ENCODE data around the gene CBLB. TPM values are rescaled to one million over a fixed set of nuclear protein-coding genes. Genes with fewer than 3 reads are reported as not detected.

The CBLB gene
- total and polyA plus RNA-seq, 4 donors = 3.1 to 22.8 (median 9.8) TPM

DNA sequence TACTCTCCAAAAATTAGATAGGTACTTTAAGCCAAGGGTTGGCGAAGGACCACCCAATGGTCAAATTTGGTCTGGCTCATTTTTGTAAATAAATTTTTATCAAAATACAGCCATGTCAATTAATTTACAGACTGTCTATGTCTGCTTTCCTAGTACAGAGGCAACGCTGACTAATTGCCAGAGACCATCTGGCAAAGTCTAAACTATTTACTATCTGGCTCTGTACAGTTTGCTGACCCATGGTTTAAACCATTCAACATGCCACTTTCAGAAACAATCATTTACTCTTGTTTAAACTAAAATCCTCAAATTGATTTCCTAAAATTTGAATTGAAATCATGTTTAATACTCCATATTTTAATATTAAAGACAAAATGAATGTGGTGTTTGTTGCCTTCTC is 25.9 kb downstream of the CBLB start:
- no peak for DNase-seq (ENCODE audit: low spot score)
- Histone ChIP-seq H3K4me1 (ENCODE audit: control insufficient read depth in 4 of 4, insufficient read depth in 4 of 4, low read length in 3 of 4) (peaks cover 4 to 20% (median 7%) of the 10 kb centered on the region in 4 donors), H3K36me3 (ENCODE audit: control insufficient read depth in 4 of 4, insufficient read depth in 3 of 4, low read depth in 1 of 4, low read length in 3 of 4) (no peaks in the 10 kb centered on the region), H3K27me3 (ENCODE audit: control insufficient read depth in 4 of 4, insufficient read depth in 4 of 4, low read length in 3 of 4) (no peaks in the 10 kb centered on the region), H3K4me3 (ENCODE audit: low read depth in 1 of 3, low read length in 3 of 3) (no peak overlapping the region), H3K9me3 (ENCODE audit: control insufficient read depth in 4 of 4, low read length in 3 of 4) (no peaks in the 10 kb centered on the region), H3K9ac (ENCODE audit: low read depth in 1 of 2, low read length in 2 of 2) (no peak overlapping the region), H3K27ac (ENCODE audit: low read depth in 1 of 2, low read length in 2 of 2) (peak overlapping the region in 1 of 2 donors; percentile 20)
- TF ChIP-seq SP1 (IDR thresholded peaks at IDR 0.05) (peak; percentile 14), FOXA1 (IDR thresholded peaks at IDR 0.05) (peak; percentile 30), HNF4A (conservative IDR thresholded peaks at IDR 0.05) (peak; percentile 21 to 51), RXRA (IDR thresholded peaks at IDR 0.05) (peak; percentile 14 to 54), ZBTB33 (IDR thresholded peaks at IDR 0.05) (no peak), RAD21 (IDR thresholded peaks at IDR 0.05) (peak in 1 of 2 donors; percentile 26)
- WGBS = 43% methylated on average over 2 of the region's 2 CpGs

DNA sequence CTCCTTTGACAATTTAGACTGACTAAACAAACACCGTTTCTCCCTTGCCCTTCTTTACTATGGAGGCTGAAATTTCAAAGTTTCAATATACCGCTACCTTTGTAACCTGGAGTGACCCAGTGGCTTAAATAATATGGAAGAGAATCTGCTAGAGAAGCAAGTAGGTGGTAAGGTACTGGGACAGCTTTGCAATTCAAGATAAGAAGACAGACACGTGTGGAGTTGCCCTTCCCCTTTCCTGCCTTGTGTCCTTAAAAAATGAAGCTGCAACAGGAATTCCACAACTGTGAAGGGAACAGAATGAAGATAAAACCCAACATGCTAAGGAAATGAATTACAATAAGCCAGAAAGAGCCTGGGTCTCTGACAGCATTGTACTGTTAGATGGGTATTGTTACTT is 26.4 kb downstream of the CBLB start:
- no peak for TF ChIP-seq RXRA (IDR thresholded peaks at IDR 0.05)
- TF ChIP-seq, protein P1, sequence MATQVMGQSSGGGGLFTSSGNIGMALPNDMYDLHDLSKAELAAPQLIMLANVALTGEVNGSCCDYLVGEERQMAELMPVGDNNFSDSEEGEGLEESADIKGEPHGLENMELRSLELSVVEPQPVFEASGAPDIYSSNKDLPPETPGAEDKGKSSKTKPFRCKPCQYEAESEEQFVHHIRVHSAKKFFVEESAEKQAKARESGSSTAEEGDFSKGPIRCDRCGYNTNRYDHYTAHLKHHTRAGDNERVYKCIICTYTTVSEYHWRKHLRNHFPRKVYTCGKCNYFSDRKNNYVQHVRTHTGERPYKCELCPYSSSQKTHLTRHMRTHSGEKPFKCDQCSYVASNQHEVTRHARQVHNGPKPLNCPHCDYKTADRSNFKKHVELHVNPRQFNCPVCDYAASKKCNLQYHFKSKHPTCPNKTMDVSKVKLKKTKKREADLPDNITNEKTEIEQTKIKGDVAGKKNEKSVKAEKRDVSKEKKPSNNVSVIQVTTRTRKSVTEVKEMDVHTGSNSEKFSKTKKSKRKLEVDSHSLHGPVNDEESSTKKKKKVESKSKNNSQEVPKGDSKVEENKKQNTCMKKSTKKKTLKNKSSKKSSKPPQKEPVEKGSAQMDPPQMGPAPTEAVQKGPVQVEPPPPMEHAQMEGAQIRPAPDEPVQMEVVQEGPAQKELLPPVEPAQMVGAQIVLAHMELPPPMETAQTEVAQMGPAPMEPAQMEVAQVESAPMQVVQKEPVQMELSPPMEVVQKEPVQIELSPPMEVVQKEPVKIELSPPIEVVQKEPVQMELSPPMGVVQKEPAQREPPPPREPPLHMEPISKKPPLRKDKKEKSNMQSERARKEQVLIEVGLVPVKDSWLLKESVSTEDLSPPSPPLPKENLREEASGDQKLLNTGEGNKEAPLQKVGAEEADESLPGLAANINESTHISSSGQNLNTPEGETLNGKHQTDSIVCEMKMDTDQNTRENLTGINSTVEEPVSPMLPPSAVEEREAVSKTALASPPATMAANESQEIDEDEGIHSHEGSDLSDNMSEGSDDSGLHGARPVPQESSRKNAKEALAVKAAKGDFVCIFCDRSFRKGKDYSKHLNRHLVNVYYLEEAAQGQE (IDR thresholded peaks at IDR 0.05) = no peak
- TF ChIP-seq EGR1 (IDR thresholded peaks at IDR 0.05; ENCODE audit: low read depth in 2 of 2) = no peak
- TF ChIP-seq, protein P2, sequence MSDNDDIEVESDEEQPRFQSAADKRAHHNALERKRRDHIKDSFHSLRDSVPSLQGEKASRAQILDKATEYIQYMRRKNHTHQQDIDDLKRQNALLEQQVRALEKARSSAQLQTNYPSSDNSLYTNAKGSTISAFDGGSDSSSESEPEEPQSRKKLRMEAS (IDR thresholded peaks at IDR 0.05) = no peak
- TF ChIP-seq FOXA2 (IDR thresholded peaks at IDR 0.05) = no peak
- TF ChIP-seq TAF1 (conservative IDR thresholded peaks at IDR 0.05) = no peak
- TF ChIP-seq RAD21 (IDR thresholded peaks at IDR 0.05) = no peak
- no peak for TF ChIP-seq HNF4A (conservative IDR thresholded peaks at IDR 0.05)
- 54% methylated on average over 3 of the region's 3 CpGs for WGBS
- H3K27ac ChIP-seq (ENCODE audit: low read depth in 1 of 2, low read length in 2 of 2) = no peak overlapping the region
- DNase-seq (ENCODE audit: low spot score) = no peak
- H3K4me1 ChIP-seq (ENCODE audit: control insufficient read depth in 4 of 4, insufficient read depth in 4 of 4, low read length in 3 of 4) = peaks cover 4 to 20% (median 7%) of the 10 kb centered on the region in 4 donors
- no peak overlapping the region for H3K9ac ChIP-seq (ENCODE audit: low read depth in 1 of 2, low read length in 2 of 2)
- H3K27me3 ChIP-seq (ENCODE audit: control insufficient read depth in 4 of 4, insufficient read depth in 4 of 4, low read length in 3 of 4) = no peaks in the 10 kb centered on the region
- H3K36me3 ChIP-seq (ENCODE audit: control insufficient read depth in 4 of 4, insufficient read depth in 3 of 4, low read depth in 1 of 4, low read length in 3 of 4) = no peaks in the 10 kb centered on the region
- no peak overlapping the region for H3K4me3 ChIP-seq (ENCODE audit: low read depth in 1 of 3, low read length in 3 of 3)
- H3K9me3 ChIP-seq (ENCODE audit: control insufficient read depth in 4 of 4, low read length in 3 of 4) = no peaks in the 10 kb centered on the region

- peaks cover 6 to 30% (median 23%) of the 10 kb centered on the region in 4 donors for H3K4me1 ChIP-seq (ENCODE audit: control insufficient read depth in 4 of 4, insufficient read depth in 4 of 4, low read length in 3 of 4)
- no peak for DNase-seq (ENCODE audit: low spot score)
- H3K9me3 ChIP-seq (ENCODE audit: control insufficient read depth in 4 of 4, low read length in 3 of 4) = no peaks in the 10 kb centered on the region
- no peak overlapping the region for H3K27ac ChIP-seq (ENCODE audit: low read depth in 1 of 2, low read length in 2 of 2)
- no peaks in the 10 kb centered on the region for H3K36me3 ChIP-seq (ENCODE audit: control insufficient read depth in 4 of 4, insufficient read depth in 3 of 4, low read depth in 1 of 4, low read length in 3 of 4)
- 86% methylated on average over 2 of the region's 2 CpGs for WGBS
- no peaks in the 10 kb centered on the region for H3K27me3 ChIP-seq (ENCODE audit: control insufficient read depth in 4 of 4, insufficient read depth in 4 of 4, low read length in 3 of 4)
- no peak overlapping the region for H3K9ac ChIP-seq (ENCODE audit: low read depth in 1 of 2, low read length in 2 of 2)
- H3K4me3 ChIP-seq (ENCODE audit: low read depth in 1 of 3, low read length in 3 of 3) = no peak overlapping the region
- TF ChIP-seq ATF3 (IDR thresholded peaks at IDR 0.05) = no peak
- TF ChIP-seq NR2F2 (IDR thresholded peaks at IDR 0.05) = no peak
- no peak for TF ChIP-seq HNF4G (IDR thresholded peaks at IDR 0.05)
- TF ChIP-seq, protein P3, sequence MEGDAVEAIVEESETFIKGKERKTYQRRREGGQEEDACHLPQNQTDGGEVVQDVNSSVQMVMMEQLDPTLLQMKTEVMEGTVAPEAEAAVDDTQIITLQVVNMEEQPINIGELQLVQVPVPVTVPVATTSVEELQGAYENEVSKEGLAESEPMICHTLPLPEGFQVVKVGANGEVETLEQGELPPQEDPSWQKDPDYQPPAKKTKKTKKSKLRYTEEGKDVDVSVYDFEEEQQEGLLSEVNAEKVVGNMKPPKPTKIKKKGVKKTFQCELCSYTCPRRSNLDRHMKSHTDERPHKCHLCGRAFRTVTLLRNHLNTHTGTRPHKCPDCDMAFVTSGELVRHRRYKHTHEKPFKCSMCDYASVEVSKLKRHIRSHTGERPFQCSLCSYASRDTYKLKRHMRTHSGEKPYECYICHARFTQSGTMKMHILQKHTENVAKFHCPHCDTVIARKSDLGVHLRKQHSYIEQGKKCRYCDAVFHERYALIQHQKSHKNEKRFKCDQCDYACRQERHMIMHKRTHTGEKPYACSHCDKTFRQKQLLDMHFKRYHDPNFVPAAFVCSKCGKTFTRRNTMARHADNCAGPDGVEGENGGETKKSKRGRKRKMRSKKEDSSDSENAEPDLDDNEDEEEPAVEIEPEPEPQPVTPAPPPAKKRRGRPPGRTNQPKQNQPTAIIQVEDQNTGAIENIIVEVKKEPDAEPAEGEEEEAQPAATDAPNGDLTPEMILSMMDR (IDR thresholded peaks at IDR 0.05; ENCODE audit: low read depth, low read length, missing input control) = no peak
- no peak for TF ChIP-seq TAF1 (conservative IDR thresholded peaks at IDR 0.05)
- TF ChIP-seq HNF4A (conservative IDR thresholded peaks at IDR 0.05) = no peak
- no peak for TF ChIP-seq RXRA (IDR thresholded peaks at IDR 0.05)
- TF ChIP-seq RAD21 (IDR thresholded peaks at IDR 0.05) = no peak
- no peak for TF ChIP-seq SP1 (IDR thresholded peaks at IDR 0.05)
- no peak for TF ChIP-seq JUND (IDR thresholded peaks at IDR 0.05)
- TF ChIP-seq, protein P1 (IDR thresholded peaks at IDR 0.05) = no peak
- TF ChIP-seq, protein P2 (IDR thresholded peaks at IDR 0.05) = no peak
Observed at GRCh38 chr3:105837947-105838346, 30.9 kb downstream of the CBLB start.
